GM12878 (cell line): Measurements from ENCODE around the gene NT5M. TPM values are rescaled to one million over a fixed set of nuclear protein-coding genes. Genes with fewer than 3 reads are reported as not detected.

Source experiments
- ASH2L ChIP-seq: fragments of 300-600, 200-600 bp; sonication (generic); IDR thresholded peaks from 2 replicates; pipeline ENCODE4 v1.6.1; 2017; ENCODE audit warnings: low read depth, mild to moderate bottlenecking, borderline replicate concordance
- BHLHE40 ChIP-seq, 2 experiments: fragments of 450-650 bp in 1 of 2; IDR thresholded peaks; 2 replicates each; pipeline ENCODE4 v1.6.1; 2011 to 2017; ENCODE audit warnings: low read depth in 2 of 2, borderline replicate concordance in 1 of 2, improper control_type of control experiment in 1 of 2, low read length in 1 of 2, mild to moderate bottlenecking in 1 of 2
- CHD4 ChIP-seq: fragments of 200-600 bp; sonication (generic); IDR thresholded peaks from 2 replicates; pipeline ENCODE4 v1.6.1; 2016; ENCODE audit warnings: mild to moderate bottlenecking
- DPF2 ChIP-seq: fragments of 450-650 bp; IDR thresholded peaks from 2 replicates; pipeline ENCODE4 v1.6.1; 2017; ENCODE audit warnings: mild to moderate bottlenecking
- IKZF1 ChIP-seq: fragments of 450-650 bp; conservative IDR thresholded peaks from 2 replicates; pipeline ENCODE4 v1.6.1; 2017; ENCODE audit warnings: antibody characterized with exemption, mild to moderate bottlenecking
- IKZF2 ChIP-seq, 2 experiments: fragments of 450-650 bp; IDR thresholded peaks; 2 replicates each; pipeline ENCODE4 v1.6.1; 2017; ENCODE audit warnings: mild to moderate bottlenecking in 2 of 2, moderate library complexity in 2 of 2
- KAT2A ChIP-seq: conservative IDR thresholded peaks from 2 replicates; pipeline ENCODE4 v1.6.1; 2011; ENCODE audit warnings: low read depth, low read length; ENCODE audit not compliant: control insufficient read depth
- LARP7 ChIP-seq: fragments of 450-650 bp; IDR thresholded peaks from 2 replicates; pipeline ENCODE4 v1.6.1; 2017; ENCODE audit warnings: mild to moderate bottlenecking
- MTA2 ChIP-seq: fragments of 450-650 bp; IDR thresholded peaks from 2 replicates; pipeline ENCODE4 v1.6.1; 2016; ENCODE audit warnings: low read depth, mild to moderate bottlenecking, moderate library complexity
- NFYA ChIP-seq: IDR thresholded peaks from 2 replicates; pipeline ENCODE4 v1.6.1; 2011; ENCODE audit warnings: low read depth, mild to moderate bottlenecking, low read length, improper control_type of control experiment, borderline replicate concordance
- NR2C2 ChIP-seq: IDR thresholded peaks from 2 replicates; pipeline ENCODE4 v1.6.1; 2011; ENCODE audit warnings: borderline replicate concordance, low read depth; ENCODE audit not compliant: control insufficient read depth, insufficient read length
- POLR2AphosphoS5 ChIP-seq: IDR thresholded peaks from 2 replicates; pipeline ENCODE4 v1.6.1; 2011; ENCODE audit warnings: mild to moderate bottlenecking, low read length, inconsistent platforms
- RELA ChIP-seq: fragments of 450-650 bp; IDR thresholded peaks from 2 replicates; pipeline ENCODE4 v1.8.0; 2014; ENCODE audit warnings: borderline replicate concordance; ENCODE audit not compliant: partially characterized antibody
- STAT3 ChIP-seq: IDR thresholded peaks from 2 replicates; pipeline ENCODE4 v1.6.1; 2011; ENCODE audit warnings: low read depth, low read length, improper control_type of control experiment
- SUPT20H ChIP-seq: IDR thresholded peaks from 2 replicates; pipeline ENCODE4 v1.6.1; 2011; ENCODE audit warnings: low read depth, mild to moderate bottlenecking, low read length, moderate library complexity, borderline replicate concordance; ENCODE audit not compliant: control insufficient read depth
- TAF1 ChIP-seq: IDR thresholded peaks from 2 replicates; pipeline ENCODE4 v1.6.1; 2011; ENCODE audit warnings: mild to moderate bottlenecking, low read depth, low read length, borderline replicate concordance
- TCF7 ChIP-seq: IDR thresholded peaks from 2 replicates; pipeline ENCODE4 v1.6.1; 2014; ENCODE audit warnings: antibody characterized with exemption, borderline replicate concordance
- YBX1 ChIP-seq: fragments of 450-650 bp; IDR thresholded peaks from 2 replicates; pipeline ENCODE4 v1.6.1; 2016; ENCODE audit warnings: antibody characterized with exemption
- ZSCAN29 ChIP-seq: fragments of 450-650 bp; IDR thresholded peaks from 2 replicates; pipeline ENCODE4 v1.6.1; 2017; ENCODE audit warnings: mild to moderate bottlenecking, moderate library complexity
- polyA plus RNA-seq, 11 experiments: library from polyadenylated mRNA; depleted of rRNA in 4 of 11; unstranded in 6 of 11; stranded (reverse) in 5 of 11; fragments of >200 nt; fragmentation: Nextera tagmentation in 4 of 11; fragmentation: Illumina TruSeq in 1 of 11; extraction: Ambion mirVana in 4 of 11; extraction: Trizol in 1 of 11; gene quantifications; 1 replicate in 1 of 11; 2 replicates in 10 of 11; pipeline versions ENCODE4 v1.2.1 to v1.2.3, GENCODE V29; 2011 to 2016; ENCODE audit warnings: inconsistent platforms in 2 of 11, missing spikeins in 2 of 11, low read depth in 1 of 11
- total RNA-seq, 4 experiments: library from RNA; depleted of rRNA in 3 of 4; stranded (reverse); fragments of >200 nt in 3 of 4; fragmentation: Illumina TruSeq in 1 of 4; extraction: Trizol in 1 of 4; gene quantifications; 2 replicates each; pipeline versions ENCODE4 v1.2.1 to v1.2.3, GENCODE V29; 2013 to 2021
- TF ChIP-seq, protein P1 (sequence below): fragments of 450-650 bp; conservative IDR thresholded peaks from 2 replicates; pipeline ENCODE4 v1.6.1; 2017; ENCODE audit warnings: mild to moderate bottlenecking, moderate library complexity
- TF ChIP-seq, protein P2 (sequence below): fragments of 450-650 bp; formaldehyde crosslinking; IDR thresholded peaks from 2 replicates; pipeline ENCODE4 v1.5.0; 2022; ENCODE audit warnings: mild to moderate bottlenecking, missing genetic modification characterization

Gene NT5M
- total and polyA plus RNA-seq, 10 of the 15 experiments (the other 5 are each of a cell fraction or from before 2014, with no cell fraction given): 0.18 to 14.1 (median 2.9) TPM

DNA sequence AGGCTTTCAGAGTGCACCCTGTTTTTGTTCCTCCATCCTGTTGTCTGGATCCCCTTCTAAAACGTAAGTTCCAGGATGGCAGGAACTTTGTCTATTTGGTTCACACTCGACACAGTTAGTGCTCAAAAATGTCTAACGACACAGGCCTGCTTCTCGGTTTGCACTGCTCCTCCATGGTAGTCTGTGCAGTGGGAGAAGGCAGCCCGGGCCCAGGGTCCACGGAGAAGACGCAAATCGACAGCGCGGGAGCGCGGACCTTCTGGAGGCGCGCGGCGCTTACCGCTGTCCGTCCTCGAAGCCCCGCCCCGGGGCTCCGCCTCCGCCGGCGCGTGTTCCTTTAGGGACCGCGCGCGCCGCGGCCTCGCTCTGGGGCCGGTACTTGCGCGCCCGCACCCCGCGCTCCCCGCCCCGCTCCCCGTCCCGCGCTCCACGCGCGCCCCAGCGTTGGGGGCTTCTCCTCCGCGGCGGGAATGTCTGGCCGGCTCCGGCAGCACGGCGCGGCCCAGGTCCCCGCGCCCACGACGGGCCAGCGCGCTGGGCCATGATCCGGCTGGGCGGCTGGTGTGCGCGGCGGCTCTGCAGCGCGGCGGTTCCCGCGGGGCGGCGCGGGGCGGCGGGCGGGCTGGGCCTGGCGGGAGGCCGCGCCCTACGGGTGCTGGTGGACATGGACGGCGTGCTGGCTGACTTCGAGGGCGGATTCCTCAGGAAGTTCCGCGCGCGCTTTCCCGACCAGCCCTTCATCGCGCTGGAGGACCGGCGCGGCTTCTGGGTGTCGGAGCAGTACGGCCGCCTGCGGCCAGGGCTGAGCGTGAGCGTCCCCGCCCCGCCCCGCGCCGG, at the start of gene NT5M (continued):
- TF ChIP-seq KAT2A (no peak), RELA (no peak), MTA2 (0 out of 2 replicates have a peak, but pooled peaks have one; percentile 12), ZSCAN29 (0 out of 2 replicates have a peak, but pooled peaks have one; percentile 11), NFYA (no peak), DPF2 (peak; percentile 58), YBX1 (no peak), BHLHE40 (IDR thresholded peaks at IDR 0.05; ENCODE audit: borderline replicate concordance in 1 of 2, low read depth in 2 of 2, low read length in 1 of 2) (peak in 1 of 2 experiments; percentile 43; a peak in 1 of 4 replicates), STAT3 (no peak), SUPT20H (no peak), IKZF2 (IDR thresholded peaks at IDR 0.05) (no peak), NR2C2 (no peak), LARP7 (0 out of 2 replicates have a peak, but pooled peaks have one; percentile 85), TAF1 (peak; percentile 41; the same call in 1 of the 2 replicates), ASH2L (no peak; the same call in 1 of the 2 replicates), POLR2AphosphoS5 (peak; percentile 31; the same call in 1 of the 2 replicates), IKZF1 (peak; percentile 81), CHD4 (no peak), TCF7 (no peak)
- TF ChIP-seq, protein P1, sequence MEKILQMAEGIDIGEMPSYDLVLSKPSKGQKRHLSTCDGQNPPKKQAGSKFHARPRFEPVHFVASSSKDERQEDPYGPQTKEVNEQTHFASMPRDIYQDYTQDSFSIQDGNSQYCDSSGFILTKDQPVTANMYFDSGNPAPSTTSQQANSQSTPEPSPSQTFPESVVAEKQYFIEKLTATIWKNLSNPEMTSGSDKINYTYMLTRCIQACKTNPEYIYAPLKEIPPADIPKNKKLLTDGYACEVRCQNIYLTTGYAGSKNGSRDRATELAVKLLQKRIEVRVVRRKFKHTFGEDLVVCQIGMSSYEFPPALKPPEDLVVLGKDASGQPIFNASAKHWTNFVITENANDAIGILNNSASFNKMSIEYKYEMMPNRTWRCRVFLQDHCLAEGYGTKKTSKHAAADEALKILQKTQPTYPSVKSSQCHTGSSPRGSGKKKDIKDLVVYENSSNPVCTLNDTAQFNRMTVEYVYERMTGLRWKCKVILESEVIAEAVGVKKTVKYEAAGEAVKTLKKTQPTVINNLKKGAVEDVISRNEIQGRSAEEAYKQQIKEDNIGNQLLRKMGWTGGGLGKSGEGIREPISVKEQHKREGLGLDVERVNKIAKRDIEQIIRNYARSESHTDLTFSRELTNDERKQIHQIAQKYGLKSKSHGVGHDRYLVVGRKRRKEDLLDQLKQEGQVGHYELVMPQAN: peak; percentile 50; the same call in 1 of the 2 replicates
- TF ChIP-seq, protein P2, sequence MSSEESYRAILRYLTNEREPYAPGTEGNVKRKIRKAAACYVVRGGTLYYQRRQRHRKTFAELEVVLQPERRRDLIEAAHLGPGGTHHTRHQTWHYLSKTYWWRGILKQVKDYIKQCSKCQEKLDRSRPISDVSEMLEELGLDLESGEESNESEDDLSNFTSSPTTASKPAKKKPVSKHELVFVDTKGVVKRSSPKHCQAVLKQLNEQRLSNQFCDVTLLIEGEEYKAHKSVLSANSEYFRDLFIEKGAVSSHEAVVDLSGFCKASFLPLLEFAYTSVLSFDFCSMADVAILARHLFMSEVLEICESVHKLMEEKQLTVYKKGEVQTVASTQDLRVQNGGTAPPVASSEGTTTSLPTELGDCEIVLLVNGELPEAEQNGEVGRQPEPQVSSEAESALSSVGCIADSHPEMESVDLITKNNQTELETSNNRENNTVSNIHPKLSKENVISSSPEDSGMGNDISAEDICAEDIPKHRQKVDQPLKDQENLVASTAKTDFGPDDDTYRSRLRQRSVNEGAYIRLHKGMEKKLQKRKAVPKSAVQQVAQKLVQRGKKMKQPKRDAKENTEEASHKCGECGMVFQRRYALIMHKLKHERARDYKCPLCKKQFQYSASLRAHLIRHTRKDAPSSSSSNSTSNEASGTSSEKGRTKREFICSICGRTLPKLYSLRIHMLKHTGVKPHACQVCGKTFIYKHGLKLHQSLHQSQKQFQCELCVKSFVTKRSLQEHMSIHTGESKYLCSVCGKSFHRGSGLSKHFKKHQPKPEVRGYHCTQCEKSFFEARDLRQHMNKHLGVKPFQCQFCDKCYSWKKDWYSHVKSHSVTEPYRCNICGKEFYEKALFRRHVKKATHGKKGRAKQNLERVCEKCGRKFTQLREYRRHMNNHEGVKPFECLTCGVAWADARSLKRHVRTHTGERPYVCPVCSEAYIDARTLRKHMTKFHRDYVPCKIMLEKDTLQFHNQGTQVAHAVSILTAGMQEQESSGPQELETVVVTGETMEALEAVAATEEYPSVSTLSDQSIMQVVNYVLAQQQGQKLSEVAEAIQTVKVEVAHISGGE (CRISPR knock-in tag): no peak
